SU-DHL-6 (cell line): ENCODE measurements around the gene SLC25A13.

Experiments
- CTCF ChIP-seq: fragments of 200-600 bp; sonication (generic); IDR thresholded peaks from one replicate; pipeline ENCODE4 v1.5.1; 2017; ENCODE audit warnings: antibody characterized with exemption, mild to moderate bottlenecking, low read length, moderate library complexity; ENCODE audit not compliant: insufficient read depth, poor library complexity, severe bottlenecking
- EZH2phosphoT487 ChIP-seq: fragments of 200-600 bp; sonication (generic), shearing (Covaris generic); conservative IDR thresholded peaks from 2 replicates; pipeline ENCODE4 v1.6.1; 2018; ENCODE audit warnings: mild to moderate bottlenecking, antibody characterized with exemption, low read length, moderate library complexity, mixed read lengths

- no peak for TF ChIP-seq EZH2phosphoT487
- no peak for TF ChIP-seq CTCF
Measured at GRCh38 chr7:96181174-96181573, 140.7 kb downstream of the SLC25A13 start.
